Stimulated activated CD4-positive, alpha-beta T cell treated with anti-CD3 and anti-CD28 coated beads, Interleukin-4, amount 100 ng/mL, for 1 hour (primary cell): ENCODE results near the gene XRCC4.

Experiments
- DNase-seq: peaks from one replicate; pipeline ENCODE4 v3.0.0-alpha.2; 2020

Gene XRCC4

GRCh38 chr5:83357621-83358231 is 280.4 kb downstream of the XRCC4 start:
- no peak for DNase-seq

- DNase-seq, result no peak
These were observed 283.2 kb downstream of the XRCC4 start for GRCh38 chr5:83360573-83360972.

DNA sequence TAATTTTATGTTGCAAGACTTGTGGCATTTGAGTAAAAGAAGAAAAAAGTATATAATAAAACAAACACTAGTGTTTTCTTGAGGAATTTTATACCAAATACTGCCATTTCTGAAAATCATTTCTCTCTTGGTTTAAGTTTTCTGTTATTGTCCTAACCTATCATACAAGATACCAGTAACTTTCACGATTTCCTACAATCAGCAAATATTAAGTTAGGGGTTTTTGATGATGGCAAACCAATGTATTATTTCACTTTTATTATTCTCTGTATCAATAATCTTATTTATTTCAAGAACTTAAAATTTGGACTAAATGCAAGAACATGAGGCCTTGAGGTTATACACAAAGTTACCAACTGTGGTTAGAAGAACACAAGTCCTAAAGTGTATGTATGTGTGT is 285.2 kb downstream of the XRCC4 start:
- no peak for DNase-seq

- no peak for DNase-seq
These were observed 286.0 kb downstream of the XRCC4 start for GRCh38 chr5:83363111-83363885.

DNA sequence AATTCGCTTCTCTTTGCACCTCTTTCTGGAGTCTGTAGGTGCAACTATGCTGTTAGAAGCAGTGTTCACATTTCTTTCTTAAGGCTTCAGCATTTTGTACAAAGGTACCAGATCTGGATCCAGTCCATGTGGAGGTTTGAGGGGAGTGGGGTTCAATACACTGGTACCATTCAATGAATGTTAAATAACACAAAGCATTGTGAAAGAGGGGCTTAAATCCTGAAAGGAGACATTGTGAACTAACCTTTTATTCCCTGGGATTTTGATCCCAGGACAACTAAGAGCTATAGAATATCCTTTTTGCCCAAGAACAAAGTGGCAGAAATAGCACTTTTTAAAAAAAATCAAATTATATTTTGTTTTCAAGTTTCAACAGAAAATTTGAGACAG is 286.5 kb downstream of the XRCC4 start:
- no peak for DNase-seq

- DNase-seq, result no peak
These were observed 287.3 kb downstream of the XRCC4 start for GRCh38 chr5:83364312-83365299.

GRCh38 chr5:83368319-83368718 is 291.0 kb downstream of the XRCC4 start:
- no peak for DNase-seq

GRCh38 chr5:83368835-83369234 is 291.5 kb downstream of the XRCC4 start:
- DNase-seq, result no peak

- no peak for DNase-seq
These were observed 293.6 kb downstream of the XRCC4 start for GRCh38 chr5:83370957-83371356.

GRCh38 chr5:83371726-83372125 is 294.4 kb downstream of the XRCC4 start:
- DNase-seq, result no peak

DNA sequence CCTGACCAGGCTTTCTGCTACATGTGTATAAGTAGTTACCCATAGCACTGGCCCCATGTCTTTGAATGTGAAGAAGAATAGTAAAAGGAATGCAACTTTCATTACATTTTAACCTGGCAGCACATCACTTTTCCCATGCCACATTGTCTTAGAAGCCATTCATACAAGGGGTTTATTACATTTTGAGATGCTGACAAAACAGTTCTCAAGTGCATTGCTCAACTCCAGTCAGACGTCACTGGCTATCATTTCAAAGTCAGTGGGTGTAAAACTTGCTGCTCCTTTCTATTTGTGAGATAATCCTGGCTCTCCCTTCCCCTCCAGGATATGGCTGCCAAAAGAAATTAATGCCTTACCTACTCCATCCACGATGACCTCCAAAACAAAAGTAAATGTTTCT is 297.2 kb downstream of the XRCC4 start:
- DNase-seq, result no peak

DNA sequence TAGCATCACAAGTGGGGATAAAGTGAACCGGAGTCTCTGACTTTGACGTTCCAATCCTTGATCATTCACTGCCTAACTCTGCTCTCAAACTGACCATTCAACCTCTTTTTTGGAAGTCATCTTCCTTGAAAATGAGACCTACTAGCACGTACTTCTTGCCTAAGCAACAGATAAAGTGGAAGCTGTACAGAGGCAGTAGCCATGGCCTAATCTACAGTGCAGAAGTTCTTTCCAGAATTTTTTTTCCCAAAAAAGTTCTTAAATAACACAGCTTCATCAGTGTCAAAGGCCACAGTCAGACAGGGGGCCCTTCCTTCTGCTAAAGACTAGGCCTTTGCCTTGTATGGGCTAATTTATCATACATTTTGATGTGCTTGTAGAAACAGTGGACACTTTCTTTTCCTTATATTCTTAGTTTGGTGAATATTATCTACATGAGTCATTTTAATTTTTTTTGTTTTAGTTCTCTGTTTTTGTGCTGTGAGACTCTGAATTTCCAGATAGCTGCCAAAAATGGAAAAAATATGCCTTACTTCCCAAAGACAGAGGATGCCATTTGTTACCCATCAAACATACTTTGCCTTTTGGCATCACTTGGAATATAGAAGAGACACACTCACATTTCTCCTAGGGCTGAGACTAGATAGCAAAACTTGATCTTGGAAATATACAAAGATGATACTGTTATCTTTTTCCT is 297.9 kb downstream of the XRCC4 start:
- DNase-seq, result no peak

- no peak for DNase-seq
These were observed 299.1 kb downstream of the XRCC4 start for GRCh38 chr5:83376461-83376860.

DNA sequence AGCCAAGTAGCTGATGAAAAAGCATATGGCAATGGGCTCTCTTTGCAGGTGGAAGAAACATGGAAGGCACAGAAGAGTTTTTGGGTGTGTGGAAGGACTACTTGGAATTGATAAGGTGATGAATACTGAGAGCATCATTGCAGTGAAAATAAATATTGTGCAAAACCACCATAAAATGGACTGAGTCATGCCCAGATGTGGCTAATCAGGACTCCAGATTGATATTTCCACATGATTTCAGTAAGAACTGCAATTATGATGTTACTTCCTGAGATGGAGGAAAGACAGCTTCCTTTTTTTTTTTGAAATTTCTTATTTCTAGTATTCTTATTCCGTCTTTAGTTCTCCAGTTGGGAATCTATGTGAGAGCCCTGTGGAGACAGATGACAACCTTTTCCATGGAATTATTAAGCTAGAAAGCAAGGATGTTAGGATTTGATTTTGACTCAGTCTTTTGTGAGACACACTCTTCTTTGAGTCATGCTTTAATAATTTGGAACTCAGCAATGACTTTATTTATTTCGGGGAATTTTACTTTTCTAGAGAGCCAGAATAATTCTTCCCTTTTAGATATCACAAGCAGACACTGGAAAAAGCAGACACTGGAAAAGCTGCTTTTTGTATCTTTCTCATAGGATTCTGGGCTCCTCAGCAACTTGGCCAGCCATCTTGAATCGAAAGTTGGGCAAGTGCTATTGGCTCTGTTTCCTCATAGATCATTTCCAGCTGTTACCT is 300.0 kb downstream of the XRCC4 start:
- DNase-seq, result no peak

- no peak for DNase-seq
These were observed 301.4 kb downstream of the XRCC4 start for GRCh38 chr5:83378624-83379289.

DNA sequence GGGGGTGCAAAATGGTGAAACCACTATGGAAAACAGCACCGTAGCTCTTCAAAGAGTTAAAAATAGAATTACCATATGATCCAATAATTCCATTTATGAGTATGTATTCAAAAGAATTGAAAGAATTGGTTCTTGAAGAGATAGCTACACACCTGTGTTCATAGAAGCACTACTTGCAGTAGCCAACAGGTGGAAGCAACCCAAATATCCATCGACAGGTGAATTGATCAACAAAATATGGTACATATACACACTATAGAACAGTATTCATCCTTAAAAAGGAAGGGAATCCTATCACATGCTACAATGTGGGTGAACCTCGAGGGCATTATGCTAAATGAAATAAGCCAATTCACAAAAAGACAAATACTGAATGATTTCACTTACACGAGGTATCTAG is 308.5 kb downstream of the XRCC4 start:
- DNase-seq, result no peak

GRCh38 chr5:83387041-83387440 is 309.7 kb downstream of the XRCC4 start:
- DNase-seq, result no peak

DNA sequence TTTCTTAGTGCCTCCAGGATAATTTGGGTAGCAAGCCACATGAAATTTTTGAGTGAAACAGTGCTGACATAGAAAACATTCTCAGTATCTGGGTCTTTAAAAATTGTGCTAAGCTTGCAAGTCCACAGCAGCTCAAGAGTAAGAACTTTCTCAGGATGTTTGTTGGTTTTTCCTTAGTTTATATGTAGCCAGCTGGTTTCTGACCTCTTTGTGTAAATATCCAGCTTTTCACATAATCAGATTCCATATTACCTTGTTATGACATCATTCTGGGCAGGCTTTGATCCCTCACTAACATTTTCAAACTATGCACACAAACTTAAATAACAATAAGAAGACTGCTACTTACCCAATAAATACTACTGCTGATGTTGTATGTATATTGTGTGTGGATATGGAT is 311.3 kb downstream of the XRCC4 start:
- DNase-seq, result no peak

DNA sequence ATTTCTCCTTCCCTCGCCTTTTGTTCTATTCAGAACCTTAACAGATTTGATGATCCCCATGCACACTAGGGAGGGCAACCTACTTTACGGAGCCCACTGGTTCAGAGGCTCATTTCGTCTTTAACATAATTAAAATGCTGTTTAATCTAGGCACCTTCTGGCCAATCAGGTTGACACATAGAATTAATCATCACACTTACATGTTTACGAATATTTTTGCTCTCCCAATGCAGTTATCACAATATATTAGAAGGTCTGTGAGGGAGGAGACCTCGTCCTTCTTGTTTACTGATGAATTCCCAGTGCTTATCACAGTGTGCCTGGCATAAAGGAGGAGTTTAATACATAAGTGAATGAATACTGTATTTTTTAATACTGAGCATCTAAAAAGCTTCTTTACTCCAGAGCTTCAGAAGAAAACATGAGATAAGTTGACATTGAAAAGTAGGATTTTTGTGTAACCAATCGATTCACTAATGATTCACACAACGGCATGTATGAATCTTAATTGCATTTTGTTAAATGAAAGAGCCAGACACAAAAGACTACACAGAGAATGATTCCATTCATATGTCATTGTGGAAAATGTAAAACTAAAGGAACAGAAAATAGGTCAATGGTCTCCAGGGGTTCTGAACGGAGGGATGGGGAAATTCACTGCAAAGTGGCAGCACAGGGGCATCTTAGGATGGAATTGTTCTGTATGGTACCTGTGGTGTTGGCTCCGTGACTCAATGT is 315.6 kb downstream of the XRCC4 start:
- no peak for DNase-seq

- DNase-seq, result no peak
These were observed 316.1 kb downstream of the XRCC4 start for GRCh38 chr5:83393504-83393866.

DNA sequence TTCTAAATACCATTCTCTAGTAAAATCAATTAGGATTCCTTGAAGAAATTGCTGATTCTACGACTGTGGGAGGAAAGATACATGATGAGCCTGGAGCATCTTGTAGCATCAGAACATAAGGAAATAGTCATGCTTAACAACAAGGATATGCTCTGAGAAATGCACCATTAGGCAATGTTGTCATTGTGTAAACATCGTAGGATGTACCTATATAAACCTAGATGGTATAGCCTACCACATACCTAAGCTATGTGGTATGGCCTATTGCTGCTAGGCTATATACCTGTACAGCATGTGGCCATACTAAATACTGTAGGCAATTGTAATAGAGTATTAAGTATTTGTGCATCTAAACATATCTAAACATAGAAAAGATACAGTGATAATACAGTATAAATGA is 316.8 kb downstream of the XRCC4 start:
- no peak for DNase-seq
